ENCODE measurements around the gene DPH5. TPM values are rescaled to one million over a fixed set of nuclear protein-coding genes. Genes with fewer than 3 reads are reported as not detected.
A peak's percentile ranks its signal among the peaks of the same experiment; 100 is the strongest.

The DPH5 gene
- polyA plus RNA-seq, 6 donors from 2014 or later = 23.2 to 52.1 (median 43.8) TPM

GRCh38 chr1:101002551-101002950 lies 23.0 kb downstream of the DPH5 start:
- Mint-ChIP-seq H3K27ac (peak overlapping the region in 5 of 6 donors; percentile 46 to 68 (median 61)), H3K9me3 (peaks cover 0 to 4% (median 2%) of the 10 kb centered on the region in 7 donors), H3K36me3 (peaks cover 12 to 31% of the 10 kb centered on the region in 2 donors), H3K4me3 (peak overlapping the region in 1 of 8 donors; percentile 8), H3K27me3 (no peaks in the 10 kb centered on the region), H3K4me1 (peaks cover 15 to 28% (median 25%) of the 10 kb centered on the region in 3 donors)
- DNase-seq (no peak), ATAC-seq (ENCODE audit: low read depth in 2 of 2) (peak; percentile 55 to 71)

DNA sequence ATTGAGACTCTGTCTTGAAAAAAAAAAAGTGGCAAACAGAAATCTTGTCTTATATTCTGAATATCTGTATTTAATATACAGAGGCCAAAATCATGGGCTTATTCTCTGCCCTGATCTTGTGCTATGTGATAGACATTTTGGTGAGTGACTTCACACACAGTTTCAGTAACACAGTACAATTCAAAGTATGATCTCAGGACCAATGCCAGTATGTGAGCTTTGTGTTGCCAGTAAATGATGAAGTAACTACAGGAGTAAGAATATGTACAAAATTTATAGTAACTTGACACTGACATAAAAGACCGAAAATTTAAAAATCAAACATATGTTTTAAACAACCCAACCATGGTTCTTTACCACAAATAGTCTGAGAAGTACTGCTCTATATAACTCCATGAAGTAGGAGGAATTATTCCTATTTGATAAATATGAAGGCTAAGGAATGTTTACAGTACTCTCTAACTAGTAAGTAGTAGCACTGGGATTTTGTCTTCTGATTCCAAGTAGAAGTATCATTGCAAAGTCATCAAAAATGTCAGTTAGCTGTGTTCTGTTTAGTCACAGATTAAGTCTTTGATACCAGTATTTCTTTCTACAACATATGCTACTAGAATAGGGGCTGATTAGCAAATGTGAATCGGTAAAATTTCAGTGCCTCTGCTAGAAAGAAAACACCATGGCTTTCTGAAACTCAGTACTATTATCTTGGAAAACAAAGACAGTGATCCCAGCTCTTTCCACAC lies 25.3 kb downstream of the DPH5 start:
- no peak overlapping the region for H3K4me3 Mint-ChIP-seq
- peaks cover 2 to 28% of the 10 kb centered on the region in 2 donors for H3K36me3 Mint-ChIP-seq
- H3K27ac Mint-ChIP-seq = peak overlapping the region in 2 of 6 donors; percentile 45 to 50
- ATAC-seq (ENCODE audit: low read depth in 2 of 2) (no peak), DNase-seq (no peak)
- peaks cover 0 to 1% (median 0%) of the 10 kb centered on the region in 7 donors for H3K9me3 Mint-ChIP-seq
- peaks cover 24 to 30% (median 27%) of the 10 kb centered on the region in 3 donors for H3K4me1 Mint-ChIP-seq
- no peaks in the 10 kb centered on the region for H3K27me3 Mint-ChIP-seq

- Mint-ChIP-seq H3K27me3 (no peaks in the 10 kb centered on the region), H3K27ac (peak overlapping the region in 1 of 6 donors; percentile 27), H3K9me3 (no peaks in the 10 kb centered on the region), H3K4me1 (peaks cover 28 to 39% (median 32%) of the 10 kb centered on the region in 3 donors), H3K4me3 (no peak overlapping the region), H3K36me3 (peaks cover 0 to 26% of the 10 kb centered on the region in 2 donors)
- no peak for DNase-seq
- no peak for ATAC-seq (ENCODE audit: low read depth in 2 of 2)
These were observed 27.2 kb downstream of the DPH5 start for GRCh38 chr1:100998426-100998825.

DNA sequence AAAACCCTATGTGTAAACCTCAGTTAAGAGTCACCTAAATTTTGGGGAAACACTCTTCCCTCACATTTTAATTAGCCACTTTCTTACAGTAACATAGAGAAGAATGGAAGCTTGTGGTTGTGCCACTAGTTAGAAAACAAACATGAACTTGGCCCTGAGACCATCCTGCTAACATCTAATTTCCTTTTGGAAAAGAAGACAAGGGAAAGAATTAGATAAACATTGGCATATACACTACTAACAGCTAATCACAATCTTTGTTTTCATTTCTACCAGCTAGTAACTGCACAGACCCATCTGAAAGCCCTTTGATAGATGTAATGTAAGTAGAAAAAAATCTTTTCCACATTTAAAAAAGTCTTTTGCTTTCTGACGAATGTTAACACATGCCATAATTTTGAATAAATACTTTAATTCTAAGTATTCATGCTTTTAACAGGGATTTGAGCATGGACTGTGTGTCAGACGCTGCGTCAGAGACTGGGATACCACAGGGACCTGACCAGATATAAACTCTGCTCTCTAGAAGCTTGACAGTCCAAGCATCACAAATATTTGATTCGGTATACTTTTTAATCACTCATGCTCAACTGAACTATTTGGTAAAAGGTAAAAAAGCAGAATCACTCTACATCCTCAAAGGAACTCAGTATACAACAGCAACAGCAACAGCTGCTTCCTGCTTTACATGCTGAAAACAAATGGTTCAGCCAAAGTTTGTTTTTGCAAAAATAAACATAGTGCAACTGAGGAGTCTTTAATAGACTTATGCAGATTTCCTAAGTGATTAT lies 30.2 kb downstream of the DPH5 start:
- H3K36me3 Mint-ChIP-seq = peaks cover 5 to 33% of the 10 kb centered on the region in 2 donors
- H3K4me3 Mint-ChIP-seq = peak overlapping the region in 4 of 8 donors; percentile 12 to 51 (median 32)

DNA sequence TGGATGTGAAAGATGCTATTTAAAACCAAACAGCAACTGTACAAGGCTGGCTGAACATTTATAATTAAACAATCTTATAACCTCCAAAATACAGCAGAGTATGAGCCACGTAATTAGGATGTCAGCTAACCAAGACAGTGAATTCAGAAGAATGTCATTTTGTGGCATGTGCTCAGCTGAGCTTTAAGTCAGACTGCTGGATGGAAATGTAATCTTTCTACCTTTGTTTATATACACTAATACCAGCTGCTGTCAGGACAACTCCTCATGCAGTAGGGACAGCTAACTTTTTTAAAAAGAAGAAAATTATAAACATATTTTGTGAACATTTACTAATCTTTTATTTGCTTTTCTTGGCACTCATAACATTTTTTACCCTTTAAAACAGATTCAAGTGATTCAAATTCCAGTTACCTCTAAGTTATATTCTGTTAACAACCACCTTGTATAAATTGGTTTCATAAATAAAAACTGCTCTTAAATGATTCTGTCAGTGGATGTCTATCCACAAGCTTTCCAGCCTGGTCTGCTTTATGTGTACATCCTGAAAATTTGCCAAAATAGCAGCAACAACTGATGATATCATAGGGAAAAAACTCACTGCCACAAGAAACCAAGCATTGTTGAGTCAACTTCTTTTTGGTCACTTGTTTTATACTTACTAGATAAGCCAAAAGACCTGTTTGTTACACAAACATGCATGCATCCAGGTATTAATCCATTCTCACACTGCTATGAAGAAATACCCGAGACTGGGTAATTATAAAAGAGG lies 36.1 kb downstream of the DPH5 start:
- ATAC-seq (ENCODE audit: low read depth in 2 of 2) = no peak
- H3K36me3 Mint-ChIP-seq = peaks cover 8 to 37% of the 10 kb centered on the region in 2 donors
- peak overlapping the region in 1 of 6 donors; percentile 27 for H3K27ac Mint-ChIP-seq

More for the DNA sequence above, 30.2 kb downstream of the DPH5 start:
- H3K27me3 Mint-ChIP-seq = no peaks in the 10 kb centered on the region
- H3K9me3 Mint-ChIP-seq = no peaks in the 10 kb centered on the region
- DNase-seq = peak; percentile 20
- peak overlapping the region in 5 of 6 donors; percentile 24 to 76 (median 70) for H3K27ac Mint-ChIP-seq
- H3K4me1 Mint-ChIP-seq = peaks cover 18 to 23% (median 23%) of the 10 kb centered on the region in 3 donors
- peak; percentile 83 to 91 for ATAC-seq (ENCODE audit: low read depth in 2 of 2)

GRCh38 chr1:100988121-100988520 lies 37.5 kb downstream of the DPH5 start:
- no peaks in the 10 kb centered on the region for H3K27me3 Mint-ChIP-seq
- H3K27ac Mint-ChIP-seq = no peak overlapping the region
- no peak for DNase-seq
- H3K9me3 Mint-ChIP-seq = no peaks in the 10 kb centered on the region
- peaks cover 0 to 3% (median 2%) of the 10 kb centered on the region in 3 donors for H3K4me1 Mint-ChIP-seq
- no peak for ATAC-seq (ENCODE audit: low read depth in 2 of 2)
- no peak overlapping the region for H3K4me3 Mint-ChIP-seq
- H3K36me3 Mint-ChIP-seq = peaks cover 10 to 37% of the 10 kb centered on the region in 2 donors

More for the DNA sequence above, 36.1 kb downstream of the DPH5 start:
- H3K4me1 Mint-ChIP-seq = peaks cover under 1 to 4% (median 3%) of the 10 kb centered on the region in 3 donors
- no peak for DNase-seq
- no peaks in the 10 kb centered on the region for H3K9me3 Mint-ChIP-seq
- no peak overlapping the region for H3K4me3 Mint-ChIP-seq
- no peaks in the 10 kb centered on the region for H3K27me3 Mint-ChIP-seq

DNA sequence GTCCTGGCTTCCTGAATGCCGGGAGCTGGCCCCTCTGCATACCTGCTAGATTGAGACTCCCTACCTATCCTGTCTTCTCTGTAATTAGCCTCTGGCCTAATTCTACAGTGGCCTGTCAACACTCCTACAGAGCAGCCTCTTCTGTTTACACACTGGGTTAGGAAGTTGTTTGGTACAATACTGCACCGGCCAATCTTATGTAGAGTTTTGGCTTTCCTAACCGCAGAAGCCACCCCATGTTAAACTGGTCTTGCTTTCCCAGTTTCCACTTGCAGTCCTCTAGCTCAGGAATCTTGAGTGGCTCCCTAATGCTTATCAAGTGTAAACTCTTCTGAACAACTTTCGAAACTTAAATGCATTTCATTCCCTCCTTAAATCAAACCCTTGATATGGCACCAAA lies 42.8 kb downstream of the DPH5 start:
- DNase-seq = no peak
- peaks cover 17 to 22% of the 10 kb centered on the region in 2 donors for H3K36me3 Mint-ChIP-seq
- no peaks in the 10 kb centered on the region for H3K9me3 Mint-ChIP-seq
- H3K27ac Mint-ChIP-seq = peak overlapping the region in 1 of 6 donors; percentile 7
- no peak for ATAC-seq (ENCODE audit: low read depth in 2 of 2)
- H3K27me3 Mint-ChIP-seq = no peaks in the 10 kb centered on the region
- H3K4me1 Mint-ChIP-seq = peaks cover 5 to 10% (median 7%) of the 10 kb centered on the region in 3 donors
- H3K4me3 Mint-ChIP-seq = no peak overlapping the region

DNA sequence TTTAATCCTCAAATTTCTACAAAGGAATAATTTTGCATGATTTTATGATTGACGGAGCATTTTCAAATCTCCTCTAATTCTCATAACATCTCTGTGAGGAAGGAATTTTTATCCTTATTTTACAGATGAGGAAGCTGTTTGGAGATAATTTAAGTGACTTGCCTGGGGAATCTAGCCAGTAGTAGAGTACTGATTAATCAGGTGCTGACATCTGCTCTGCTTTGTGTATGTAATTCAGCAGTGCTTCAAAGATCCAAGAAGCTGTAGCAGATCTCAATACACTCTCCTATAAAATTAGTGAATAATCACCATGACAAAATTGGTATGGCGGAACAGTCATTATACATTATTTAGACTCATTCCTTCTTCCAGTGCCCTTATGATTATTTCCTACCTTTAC lies 46.0 kb downstream of the DPH5 start:
- no peaks in the 10 kb centered on the region for H3K9me3 Mint-ChIP-seq
- DNase-seq (no peak), ATAC-seq (ENCODE audit: low read depth in 2 of 2) (no peak)
- H3K27me3 Mint-ChIP-seq = no peaks in the 10 kb centered on the region
- peaks cover 17 to 18% of the 10 kb centered on the region in 2 donors for H3K36me3 Mint-ChIP-seq
- no peak overlapping the region for H3K4me3 Mint-ChIP-seq
- H3K27ac Mint-ChIP-seq = peak overlapping the region in 1 of 6 donors; percentile 66
- peaks cover 5 to 10% (median 7%) of the 10 kb centered on the region in 3 donors for H3K4me1 Mint-ChIP-seq

DNA sequence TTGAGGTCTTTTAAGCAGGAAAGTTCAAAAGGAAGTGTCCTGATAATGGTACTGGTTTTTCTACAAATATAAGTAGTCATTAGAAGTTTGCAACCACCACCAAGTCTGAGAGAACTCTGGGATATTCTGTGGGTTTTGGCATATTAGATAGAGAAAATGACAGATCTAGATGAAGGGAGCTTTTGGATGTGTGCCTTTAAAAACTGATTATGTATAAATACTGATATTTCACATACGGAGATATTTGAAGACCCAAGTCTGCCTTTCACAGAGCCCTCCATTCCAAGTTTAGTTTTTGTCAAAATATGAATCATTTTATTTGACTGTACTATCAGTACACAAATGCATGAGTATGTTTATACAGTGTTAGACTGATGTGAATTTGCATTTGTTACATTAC lies 48.6 kb downstream of the DPH5 start:
- Mint-ChIP-seq H3K4me3 (no peak overlapping the region), H3K9me3 (no peaks in the 10 kb centered on the region), H3K36me3 (peaks cover 11 to 23% of the 10 kb centered on the region in 2 donors), H3K27me3 (no peaks in the 10 kb centered on the region), H3K27ac (peak overlapping the region in 2 of 6 donors; percentile 13 to 28), H3K4me1 (peaks cover 15 to 23% (median 19%) of the 10 kb centered on the region in 3 donors)
- no peak for ATAC-seq (ENCODE audit: low read depth in 2 of 2)
- DNase-seq = no peak

DNA sequence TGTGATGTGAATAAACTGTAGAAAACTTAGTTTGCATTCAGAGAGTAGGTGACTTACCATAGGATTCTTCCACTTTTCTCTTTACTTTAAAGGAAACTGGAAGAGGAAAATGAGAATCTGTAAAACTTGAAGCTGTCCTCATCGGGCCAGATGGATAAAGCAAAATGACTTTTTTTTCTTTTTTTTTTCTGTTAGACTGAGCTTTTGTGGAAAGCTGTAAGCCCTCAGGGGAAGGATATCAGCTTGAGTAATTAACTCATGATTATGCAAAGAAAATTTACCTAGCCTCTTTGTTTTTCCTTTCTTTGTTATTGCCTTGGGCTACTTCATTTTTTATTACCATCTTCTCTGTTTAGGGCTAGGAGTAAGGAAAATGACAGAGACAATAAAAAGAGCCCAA lies 53.4 kb downstream of the DPH5 start:
- peak overlapping the region in 2 of 8 donors; percentile 4 to 73 for H3K4me3 Mint-ChIP-seq
- DNase-seq (no peak), ATAC-seq (ENCODE audit: low read depth in 2 of 2) (no peak)
- no peaks in the 10 kb centered on the region for H3K27me3 Mint-ChIP-seq
- H3K9me3 Mint-ChIP-seq = no peaks in the 10 kb centered on the region
- peaks cover 15 to 26% of the 10 kb centered on the region in 2 donors for H3K36me3 Mint-ChIP-seq
- peaks cover 21 to 30% (median 22%) of the 10 kb centered on the region in 3 donors for H3K4me1 Mint-ChIP-seq
- H3K27ac Mint-ChIP-seq = peak overlapping the region in 4 of 6 donors; percentile 1 to 68 (median 26)

DNA sequence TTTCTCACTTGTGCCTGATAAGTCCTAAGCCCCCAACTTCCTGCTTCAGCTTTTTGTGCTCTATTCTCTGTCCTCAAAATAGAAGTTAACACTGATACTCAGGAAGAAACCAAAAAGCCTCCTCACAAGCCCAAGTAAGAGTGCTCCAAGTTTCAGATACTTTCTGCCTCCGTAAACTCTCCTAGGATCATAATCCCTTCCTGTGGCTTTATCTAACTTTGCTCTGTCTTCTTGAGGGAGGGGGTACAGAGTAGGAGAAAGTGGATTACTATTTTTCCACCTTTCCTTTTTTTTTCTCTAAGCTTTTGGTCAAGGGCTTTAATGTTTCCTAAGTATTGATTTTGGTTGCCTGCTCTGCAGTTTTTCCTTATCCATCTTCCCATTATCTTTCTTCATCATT lies 54.6 kb downstream of the DPH5 start:
- Mint-ChIP-seq H3K27ac (peak overlapping the region in 2 of 6 donors; percentile 40 to 68), H3K4me1 (peaks cover 21 to 30% (median 22%) of the 10 kb centered on the region in 3 donors), H3K27me3 (no peaks in the 10 kb centered on the region), H3K4me3 (no peak overlapping the region), H3K9me3 (no peaks in the 10 kb centered on the region), H3K36me3 (peaks cover 19 to 22% of the 10 kb centered on the region in 2 donors)
- DNase-seq (no peak), ATAC-seq (ENCODE audit: low read depth in 2 of 2) (no peak)

- H3K4me3 Mint-ChIP-seq = no peak overlapping the region
- H3K4me1 Mint-ChIP-seq = peaks cover 21 to 28% (median 25%) of the 10 kb centered on the region in 3 donors
- no peaks in the 10 kb centered on the region for H3K9me3 Mint-ChIP-seq
- no peak overlapping the region for H3K27ac Mint-ChIP-seq
- ATAC-seq (ENCODE audit: low read depth in 2 of 2) = no peak
- no peak for DNase-seq
- H3K27me3 Mint-ChIP-seq = no peaks in the 10 kb centered on the region
- H3K36me3 Mint-ChIP-seq = peaks cover 18 to 20% of the 10 kb centered on the region in 2 donors
These were observed 56.3 kb downstream of the DPH5 start for GRCh38 chr1:100969327-100969726.

DNA sequence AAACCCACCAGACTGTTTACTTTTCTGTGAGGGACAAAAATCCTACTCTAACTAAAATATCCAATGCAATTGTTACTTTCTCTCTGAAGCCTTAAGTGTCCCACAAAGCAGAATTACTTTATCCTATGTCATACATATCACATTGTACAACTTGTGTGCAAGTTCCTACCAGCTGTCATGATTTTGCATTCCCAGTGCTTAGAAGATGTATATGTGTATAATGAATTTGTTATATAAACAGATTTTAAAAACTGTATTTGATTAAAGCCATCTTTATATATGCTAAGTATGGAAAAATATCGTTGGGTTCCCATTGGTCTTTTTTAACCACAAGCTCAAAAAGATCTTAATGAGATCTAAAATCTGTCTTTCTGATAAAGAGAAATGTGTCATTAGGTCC lies 57.0 kb downstream of the DPH5 start:
- H3K4me1 Mint-ChIP-seq = peaks cover 23 to 25% (median 24%) of the 10 kb centered on the region in 3 donors
- H3K27me3 Mint-ChIP-seq = no peaks in the 10 kb centered on the region
- H3K9me3 Mint-ChIP-seq = no peaks in the 10 kb centered on the region
- peaks cover 15 to 16% of the 10 kb centered on the region in 2 donors for H3K36me3 Mint-ChIP-seq
- H3K4me3 Mint-ChIP-seq = no peak overlapping the region
- DNase-seq (no peak), ATAC-seq (ENCODE audit: low read depth in 2 of 2) (no peak)
- H3K27ac Mint-ChIP-seq = peak overlapping the region in 1 of 6 donors; percentile 81
